GM18517 (cell line): Measurements from ENCODE around the gene TFF2.

ENCODE experiments used
- ATAC-seq: cut with Tn5 transposase; IDR thresholded peaks from one replicate; pipeline ENCODE4 v1.9.1; 2021; ENCODE audit warnings: mild to moderate bottlenecking, moderate library complexity; ENCODE audit not compliant: unreplicated experiment

The TFF2 gene

GRCh38 chr21:42347601-42348327 lies 3.0 kb downstream of the TFF2 start:
- no peak for ATAC-seq

- no peak for ATAC-seq
Measured at GRCh38 chr21:42346866-42347600, 3.8 kb downstream of the TFF2 start.

DNA sequence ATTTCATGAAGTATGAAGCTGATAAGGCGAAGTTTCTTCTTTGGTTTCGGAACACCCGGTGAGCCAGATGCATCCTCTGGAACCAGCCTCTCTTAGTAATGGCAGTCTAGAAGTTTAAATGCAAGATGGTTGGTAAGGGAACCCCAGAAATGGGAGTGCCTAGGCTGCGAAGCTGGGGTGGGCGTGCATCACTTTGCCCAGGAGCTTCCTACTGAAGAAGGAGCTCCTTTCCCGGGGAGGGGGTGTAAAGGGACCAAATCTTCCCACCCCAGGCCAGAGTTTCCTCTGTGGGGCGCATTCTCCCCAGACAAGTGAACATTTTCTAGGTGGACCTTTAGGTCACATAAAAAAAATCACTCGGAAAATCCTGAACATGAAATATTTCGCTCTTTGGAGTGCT lies 4.4 kb downstream of the TFF2 start:
- no peak for ATAC-seq

- ATAC-seq: no peak
Measured at GRCh38 chr21:42344631-42345030, 6.2 kb downstream of the TFF2 start.

- no peak for ATAC-seq
Measured at GRCh38 chr21:42343963-42344510, 6.8 kb downstream of the TFF2 start.

GRCh38 chr21:42343556-42343955 lies 7.2 kb downstream of the TFF2 start:
- no peak for ATAC-seq

DNA sequence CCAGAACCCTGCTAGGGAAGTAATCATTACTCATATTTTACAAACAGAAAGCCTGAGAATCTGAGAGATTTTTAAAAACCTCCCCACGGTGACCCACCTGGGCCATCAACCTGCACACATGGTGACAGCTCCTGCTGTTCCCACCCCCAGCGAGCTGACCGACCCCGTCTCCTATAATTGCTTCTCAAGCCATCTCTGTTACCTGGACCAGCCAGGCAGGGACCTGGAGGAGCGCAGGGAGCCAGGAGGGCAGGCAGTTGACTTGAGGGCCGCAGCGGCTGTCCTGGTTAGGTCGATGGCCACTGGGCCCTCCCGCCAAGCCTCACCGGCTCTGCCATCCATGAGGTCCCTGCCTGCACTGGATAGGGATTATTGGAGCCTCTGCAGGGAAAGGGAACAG lies 7.7 kb downstream of the TFF2 start:
- no peak for ATAC-seq

DNA sequence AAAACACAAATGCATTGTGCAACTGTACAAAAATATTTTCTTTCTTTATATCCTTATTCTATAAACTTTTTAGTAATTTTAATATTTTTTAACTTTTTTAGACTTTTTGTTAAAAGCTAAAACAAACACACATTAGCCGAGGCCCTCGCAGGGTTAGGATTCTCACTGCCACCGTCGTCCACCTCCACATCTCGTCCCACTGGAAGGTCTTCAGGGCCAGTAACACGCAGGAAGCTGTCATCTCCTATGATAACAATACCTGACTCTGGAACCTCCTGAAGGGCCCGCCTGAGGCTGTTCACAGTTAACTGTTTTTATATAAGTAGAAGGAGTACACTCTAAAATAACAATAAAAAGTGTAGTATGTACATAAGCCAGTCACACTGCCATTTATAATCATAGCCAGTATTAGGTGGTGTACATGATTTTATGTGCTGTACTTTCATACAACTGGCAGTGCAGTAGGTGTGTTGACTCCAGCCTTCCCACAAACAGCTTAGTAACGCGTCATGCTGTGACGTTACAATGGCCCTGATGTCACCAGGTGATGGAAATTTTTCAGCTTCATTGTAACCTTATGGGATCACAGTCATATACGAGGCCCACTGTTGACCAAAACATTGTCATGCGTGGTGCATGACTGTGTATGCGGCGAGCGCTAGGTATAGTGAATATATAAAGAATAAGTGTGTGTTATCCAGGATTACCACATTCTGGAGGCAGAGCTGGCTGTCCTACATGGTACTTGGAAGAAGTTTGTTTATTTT lies 8.8 kb downstream of the TFF2 start:
- no peak for ATAC-seq

DNA sequence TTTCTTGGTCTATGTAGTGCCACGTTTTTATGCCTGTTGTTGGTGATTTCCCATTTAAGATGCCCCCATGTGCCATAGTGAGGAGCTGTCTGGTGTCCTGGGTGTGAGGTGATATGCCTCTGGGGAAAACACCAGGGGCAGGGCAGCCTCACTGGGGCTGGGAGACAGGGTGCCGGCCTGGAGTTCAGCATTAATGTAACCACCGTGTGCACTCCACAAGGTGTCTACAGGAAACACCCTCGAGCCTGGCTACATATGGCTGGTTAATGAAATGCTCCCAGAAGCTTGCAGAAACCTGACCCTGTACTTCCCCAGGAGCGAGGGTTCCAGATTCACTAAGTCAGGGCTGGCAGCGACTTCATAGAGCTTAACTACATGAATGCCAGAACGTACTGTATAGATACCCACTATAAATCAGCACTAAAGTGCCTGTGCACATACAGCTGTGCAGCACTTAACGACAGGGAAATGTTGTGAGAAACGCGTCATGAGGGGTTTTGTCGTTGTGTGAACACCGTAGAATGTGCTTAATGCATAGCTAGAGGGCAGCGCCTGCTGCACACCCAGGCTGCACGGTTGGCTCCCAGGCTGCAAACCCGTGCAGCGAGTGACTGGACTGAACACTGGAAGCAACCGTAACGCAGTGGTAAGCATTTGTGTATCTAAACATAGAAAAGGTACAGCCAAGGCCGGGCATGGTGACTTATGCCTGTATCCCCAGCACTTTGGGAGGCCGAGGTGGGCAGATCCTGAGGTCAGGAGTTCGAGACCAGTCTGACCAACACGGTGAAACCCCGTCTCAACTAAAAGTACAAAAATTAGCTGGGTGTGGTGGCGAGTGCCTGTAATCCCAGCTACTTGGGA lies 10.4 kb downstream of the TFF2 start:
- ATAC-seq: no peak

- ATAC-seq: no peak
Measured at GRCh38 chr21:42338729-42339715, 11.8 kb downstream of the TFF2 start.

DNA sequence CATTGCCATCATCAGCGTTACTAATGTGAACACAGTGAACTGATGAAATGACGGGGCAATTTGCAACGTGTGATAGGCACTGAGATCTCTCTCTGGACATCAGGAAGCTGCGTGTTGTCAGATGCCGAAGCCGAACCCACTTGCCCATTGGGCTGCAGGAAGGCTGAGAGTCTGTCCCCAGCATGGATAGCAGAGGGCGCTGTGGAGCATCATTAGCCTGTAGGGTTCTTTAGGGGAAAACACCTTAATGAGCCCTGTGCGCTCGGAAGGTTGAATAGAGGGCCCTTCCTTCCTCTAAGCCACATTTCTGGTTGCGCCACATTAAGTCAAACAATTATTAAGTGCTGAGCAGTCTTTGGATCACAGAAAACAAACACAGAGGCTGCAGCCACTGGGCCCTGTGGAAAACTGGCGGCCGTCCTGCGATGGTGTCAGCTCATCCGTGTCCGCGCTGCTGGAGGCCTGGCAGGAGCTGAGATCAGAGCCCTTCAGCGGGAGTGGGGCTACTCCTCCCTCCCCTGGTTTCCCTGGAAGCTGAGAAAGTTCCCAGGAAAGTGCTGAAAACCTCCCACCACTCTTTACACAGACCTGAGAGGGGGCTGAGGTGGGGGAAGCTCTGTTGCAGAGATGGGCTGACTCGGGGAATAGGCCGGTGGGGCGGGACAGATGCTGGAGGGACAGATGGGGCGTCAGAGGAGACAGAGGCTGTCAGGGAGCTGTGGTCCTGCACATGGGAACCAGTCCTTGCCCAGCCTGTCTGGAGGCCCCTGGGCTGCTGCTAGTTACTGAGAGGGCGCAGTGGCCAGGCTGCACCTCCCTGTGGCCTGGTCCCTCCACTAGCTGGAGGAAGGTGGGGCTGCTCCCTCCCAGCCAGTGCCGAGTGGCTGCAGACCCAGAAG lies 12.7 kb downstream of the TFF2 start:
- no peak for ATAC-seq

- ATAC-seq: no peak
Measured at GRCh38 chr21:42337276-42337675, 13.5 kb downstream of the TFF2 start.

GRCh38 chr21:42336054-42336453 lies 14.7 kb downstream of the TFF2 start:
- no peak for ATAC-seq

GRCh38 chr21:42332557-42333317 lies 18.1 kb downstream of the TFF2 start:
- ATAC-seq: no peak

GRCh38 chr21:42331660-42332059 lies 19.1 kb downstream of the TFF2 start:
- no peak for ATAC-seq

- no peak for ATAC-seq
Measured at GRCh38 chr21:42330380-42331371, 20.1 kb downstream of the TFF2 start.
